Testis (tissue), 2 donors: ENCODE results near the gene ZBTB12.

ENCODE experiments used
- POLR2A ChIP-seq: fragments of 450-650 bp; IDR thresholded peaks from one replicate; pipeline ENCODE4 v1.6.1; 2017; ENCODE audit warnings: antibody characterized with exemption, mild to moderate bottlenecking, moderate library complexity
- TF ChIP-seq, protein P1 (sequence below), 3 experiments: fragments of 450-650 bp in 2 of 3; fragments of 200-600 bp in 1 of 3; sonication (generic) in 1 of 3; IDR thresholded peaks; one replicate each; pipeline ENCODE4 v1.5.1; 2016 to 2019; ENCODE audit warnings: antibody characterized with exemption in 3 of 3, mild to moderate bottlenecking in 2 of 3, moderate library complexity in 1 of 3

- TF ChIP-seq, protein P1, sequence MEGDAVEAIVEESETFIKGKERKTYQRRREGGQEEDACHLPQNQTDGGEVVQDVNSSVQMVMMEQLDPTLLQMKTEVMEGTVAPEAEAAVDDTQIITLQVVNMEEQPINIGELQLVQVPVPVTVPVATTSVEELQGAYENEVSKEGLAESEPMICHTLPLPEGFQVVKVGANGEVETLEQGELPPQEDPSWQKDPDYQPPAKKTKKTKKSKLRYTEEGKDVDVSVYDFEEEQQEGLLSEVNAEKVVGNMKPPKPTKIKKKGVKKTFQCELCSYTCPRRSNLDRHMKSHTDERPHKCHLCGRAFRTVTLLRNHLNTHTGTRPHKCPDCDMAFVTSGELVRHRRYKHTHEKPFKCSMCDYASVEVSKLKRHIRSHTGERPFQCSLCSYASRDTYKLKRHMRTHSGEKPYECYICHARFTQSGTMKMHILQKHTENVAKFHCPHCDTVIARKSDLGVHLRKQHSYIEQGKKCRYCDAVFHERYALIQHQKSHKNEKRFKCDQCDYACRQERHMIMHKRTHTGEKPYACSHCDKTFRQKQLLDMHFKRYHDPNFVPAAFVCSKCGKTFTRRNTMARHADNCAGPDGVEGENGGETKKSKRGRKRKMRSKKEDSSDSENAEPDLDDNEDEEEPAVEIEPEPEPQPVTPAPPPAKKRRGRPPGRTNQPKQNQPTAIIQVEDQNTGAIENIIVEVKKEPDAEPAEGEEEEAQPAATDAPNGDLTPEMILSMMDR (IDR thresholded peaks at IDR 0.05) = no peak
- no peak for TF ChIP-seq POLR2A
Observed at GRCh38 chr6:31915351-31915750, 13.5 kb upstream of the ZBTB12 start.
